ENCODE results near the gene SGMS1. TPM values are rescaled to one million over a fixed set of nuclear protein-coding genes. Genes with fewer than 3 reads are reported as not detected.
A peak's percentile ranks its signal among the peaks of the same experiment; 100 is the strongest.

The SGMS1 gene
- total RNA-seq, 1 donor from 2014 or later: 54.7 TPM

DNA sequence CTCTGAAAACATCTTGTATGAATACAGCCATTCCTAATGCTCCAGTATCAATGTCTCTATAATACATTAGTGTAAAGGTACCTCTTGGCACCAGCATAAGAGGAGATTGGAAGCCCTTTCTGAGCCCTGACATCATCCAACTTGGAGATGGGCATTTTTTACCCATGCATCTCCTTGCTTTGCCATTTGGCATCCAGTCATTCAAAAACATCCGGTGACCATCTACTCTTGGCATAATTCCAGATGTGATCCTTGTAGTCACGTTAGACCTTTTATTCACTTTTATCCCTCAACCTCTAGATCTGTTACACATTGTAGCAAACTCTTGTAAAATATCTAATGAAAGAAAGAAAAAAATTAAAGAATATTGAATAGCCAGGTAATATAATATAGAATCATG is 17.9 kb upstream of the SGMS1 start:
- no peak for DNase-seq (ENCODE audit: low spot score)
- ATAC-seq: no peak
- intact Hi-C loops (cut with DNase I): no loop called here

DNA sequence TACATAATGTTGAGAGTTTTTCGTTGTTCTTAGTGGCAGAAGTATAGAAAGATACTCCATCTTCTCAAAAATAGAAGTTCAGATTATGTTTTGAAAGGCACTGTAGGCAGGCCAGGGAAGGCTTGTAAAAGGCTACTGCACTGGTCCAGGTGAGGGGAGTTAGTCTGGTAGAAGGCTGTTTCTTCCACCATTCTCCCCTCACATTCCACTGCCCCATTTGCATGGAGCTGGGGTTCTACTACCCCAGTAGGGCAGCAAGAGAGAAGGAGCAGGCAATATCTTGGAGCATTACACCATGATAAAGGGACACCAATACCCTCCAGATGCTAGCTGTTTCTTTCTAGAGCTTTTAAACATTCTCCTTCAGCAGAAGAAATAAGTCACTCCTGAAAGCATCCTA is 16.5 kb upstream of the SGMS1 start:
- ATAC-seq: no peak
- no peak for DNase-seq (ENCODE audit: low spot score)
- intact Hi-C loops (cut with DNase I): no loop called here

DNA sequence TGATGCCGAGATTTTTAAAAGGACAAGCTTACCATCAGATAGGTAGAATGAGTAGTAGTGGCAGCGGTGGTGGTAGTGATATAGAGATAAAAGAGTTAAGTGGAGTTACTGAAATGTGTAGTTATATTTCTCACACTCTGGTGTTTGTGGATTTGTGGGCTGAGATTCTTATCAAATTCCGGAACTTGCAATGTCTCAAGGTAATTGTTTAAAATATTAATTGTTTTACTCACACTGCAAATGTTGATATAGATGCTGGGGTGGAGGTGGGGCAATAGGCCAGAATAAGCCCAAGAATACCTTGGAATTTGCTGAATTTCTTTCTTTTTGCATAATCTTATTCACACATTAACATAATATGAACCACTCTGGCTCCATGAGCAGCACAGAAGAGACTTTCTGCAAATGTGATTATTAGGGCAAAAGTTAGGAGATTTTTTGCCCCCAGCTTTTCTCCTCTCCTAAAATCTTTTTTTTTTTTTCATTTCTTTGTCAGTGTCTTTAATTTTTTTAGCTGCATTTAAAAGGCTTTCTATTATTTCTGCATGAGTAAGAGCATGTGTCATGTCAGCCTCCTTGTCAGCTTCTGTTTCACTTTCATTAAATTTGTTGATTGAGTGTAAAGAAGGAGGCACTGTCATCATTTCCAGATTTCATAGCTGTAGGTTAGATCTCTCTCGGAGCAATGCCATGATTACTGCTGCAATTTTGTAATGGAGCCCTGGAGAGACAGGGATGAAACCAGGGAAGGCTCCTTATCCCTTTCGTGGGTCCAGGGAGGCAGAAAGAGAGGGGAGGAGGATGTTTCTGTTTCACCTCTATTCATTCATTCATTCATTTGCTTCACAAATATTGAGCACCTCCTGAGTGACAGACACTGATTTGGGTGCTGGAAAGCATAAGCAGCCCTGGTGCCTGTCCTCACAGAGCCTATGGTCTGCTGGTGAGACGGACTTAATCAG is 13.1 kb upstream of the SGMS1 start:
- no peak for ATAC-seq
- no peak for DNase-seq (ENCODE audit: low spot score)
- intact Hi-C loops (cut with DNase I): no loop called here

DNA sequence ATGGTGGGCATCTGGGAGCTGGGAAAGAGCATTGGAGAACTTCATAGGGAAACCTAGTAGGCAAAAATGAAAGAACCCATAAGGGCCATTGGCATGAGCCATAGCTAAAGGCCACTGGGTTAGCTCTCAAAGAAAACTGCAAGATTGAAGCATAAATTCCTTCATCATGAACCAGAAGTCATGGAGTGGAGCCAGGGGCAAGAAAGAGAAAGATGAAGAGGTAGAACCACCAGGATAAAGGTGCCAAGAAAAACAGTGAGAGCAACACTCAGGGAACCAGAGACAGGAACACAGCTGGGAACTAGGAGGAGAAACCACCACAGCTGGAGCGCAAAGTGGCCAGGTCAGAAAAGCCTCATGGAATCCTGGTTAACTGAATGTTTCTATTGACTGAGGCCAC is 11.5 kb upstream of the SGMS1 start:
- intact Hi-C loops (cut with DNase I): no loop called here
- DNase-seq (ENCODE audit: low spot score): no peak
- ATAC-seq: peak; percentile 85

DNA sequence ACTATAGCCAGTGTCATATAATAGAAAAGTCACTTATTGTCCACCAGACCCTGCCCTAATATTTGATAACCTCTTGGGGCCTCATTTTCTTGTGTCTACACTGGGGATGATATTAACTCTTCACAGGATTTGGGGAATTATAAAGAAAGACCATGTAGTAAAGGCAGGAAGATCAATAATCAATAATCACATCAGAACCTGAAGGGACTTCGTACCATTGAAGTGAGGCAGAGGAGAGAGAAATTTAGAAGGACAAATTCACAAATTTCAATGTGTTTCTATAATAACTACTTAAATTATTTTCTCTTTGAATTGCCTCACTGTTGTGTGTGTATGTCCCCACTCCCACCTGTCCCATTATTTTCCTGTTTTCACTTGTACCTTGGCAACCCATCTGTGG is 10.7 kb upstream of the SGMS1 start:
- DNase-seq (ENCODE audit: low spot score): no peak
- no peak for ATAC-seq
- intact Hi-C loops (cut with DNase I): no loop called here

DNA sequence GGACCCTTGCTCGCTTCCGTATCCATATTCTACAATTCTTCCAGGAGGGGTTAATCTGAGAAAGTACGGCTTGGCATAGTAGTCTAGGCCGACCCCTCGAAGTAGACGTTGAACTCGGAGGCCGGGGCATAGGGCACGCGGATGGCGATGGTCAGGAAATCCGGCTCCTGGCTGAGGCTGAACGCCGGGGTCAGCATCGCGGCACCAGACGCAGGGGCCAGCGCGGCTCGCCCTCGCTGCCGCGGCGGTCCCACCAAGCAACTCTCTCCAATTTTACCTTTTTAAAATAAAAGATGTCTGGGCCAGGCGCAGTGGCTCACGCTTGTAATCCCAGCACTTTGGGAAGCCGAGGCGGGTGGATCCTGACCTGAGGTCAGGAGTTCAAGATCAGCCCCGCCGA is 7.3 kb upstream of the SGMS1 start:
- no peak for ATAC-seq
- intact Hi-C loops (cut with DNase I): no loop called here
- no peak for DNase-seq (ENCODE audit: low spot score)

DNA sequence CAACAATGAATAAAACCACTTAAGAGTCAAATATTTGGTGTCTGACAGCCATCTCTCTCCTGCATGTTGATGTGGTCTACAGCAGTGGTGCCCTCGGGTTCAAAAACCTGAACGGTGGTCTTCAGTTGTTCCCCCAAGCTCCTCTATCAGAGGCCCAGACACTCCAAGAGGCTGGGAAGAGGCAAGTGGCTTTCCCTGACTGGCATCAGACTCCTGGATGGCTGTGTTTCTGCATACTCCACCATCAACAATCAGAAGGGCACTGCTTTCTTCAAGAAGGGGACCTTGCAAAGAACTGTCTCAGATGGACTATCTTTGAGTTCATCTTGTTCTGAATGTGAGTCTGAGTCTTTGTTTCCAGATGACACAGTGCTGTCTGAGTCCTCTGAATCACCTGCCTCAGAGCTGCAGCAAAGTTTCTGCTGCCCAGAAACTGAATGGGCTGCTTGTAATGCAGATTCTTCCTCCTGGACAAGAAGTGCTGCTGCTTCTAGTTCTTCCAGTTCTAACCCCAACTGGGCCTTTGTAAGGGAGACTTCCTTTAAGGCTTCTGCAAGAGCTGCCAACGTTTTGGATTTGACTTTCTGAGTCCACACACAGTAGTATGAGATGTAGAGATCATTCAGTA is 5.9 kb upstream of the SGMS1 start:
- DNase-seq (ENCODE audit: low spot score) (no peak), ATAC-seq (no peak)
- intact Hi-C loops (cut with DNase I): no loop called here

DNA sequence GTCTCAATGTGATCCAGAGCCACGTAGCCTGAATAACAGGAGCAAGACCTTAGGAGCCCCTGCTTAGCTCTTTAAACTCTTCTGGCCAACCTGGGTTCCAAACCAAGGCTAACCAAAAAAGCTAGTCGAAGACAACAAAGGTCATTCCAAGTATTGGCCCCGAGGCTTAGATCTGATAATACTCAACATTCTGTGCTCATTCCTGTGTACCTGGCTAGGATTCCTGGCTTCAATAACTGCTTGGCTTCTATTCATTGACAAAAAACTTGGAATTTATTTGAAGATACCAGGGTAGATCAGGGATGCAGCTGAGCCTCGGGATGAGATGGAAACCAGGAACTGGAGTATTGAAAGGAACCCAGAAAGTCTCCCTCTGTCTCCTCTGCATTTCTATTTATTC is 4.1 kb upstream of the SGMS1 start:
- intact Hi-C loops (cut with DNase I): no loop called here
- no peak for DNase-seq (ENCODE audit: low spot score)
- no peak for ATAC-seq

DNA sequence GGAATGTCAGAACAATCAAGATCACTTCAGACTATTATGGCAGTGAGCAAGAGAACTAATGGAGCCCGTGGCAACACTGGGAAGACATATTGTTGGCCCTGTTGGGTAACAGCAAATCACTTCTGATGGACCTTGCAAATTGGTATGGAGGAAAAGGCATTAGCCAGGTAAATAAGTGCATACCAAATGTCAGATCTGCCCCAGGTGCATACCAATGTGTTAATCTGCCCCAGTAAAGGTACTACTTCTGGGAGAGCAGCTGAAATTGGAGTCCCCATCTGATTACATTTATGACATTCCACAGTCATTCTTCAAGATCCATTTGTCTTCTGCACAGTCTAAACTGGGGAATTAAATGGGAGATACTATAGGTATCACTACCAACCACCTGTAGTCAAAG is 3.7 kb upstream of the SGMS1 start:
- ATAC-seq (no peak), DNase-seq (ENCODE audit: low spot score) (no peak)
- intact Hi-C loops (cut with DNase I): no loop called here

DNA sequence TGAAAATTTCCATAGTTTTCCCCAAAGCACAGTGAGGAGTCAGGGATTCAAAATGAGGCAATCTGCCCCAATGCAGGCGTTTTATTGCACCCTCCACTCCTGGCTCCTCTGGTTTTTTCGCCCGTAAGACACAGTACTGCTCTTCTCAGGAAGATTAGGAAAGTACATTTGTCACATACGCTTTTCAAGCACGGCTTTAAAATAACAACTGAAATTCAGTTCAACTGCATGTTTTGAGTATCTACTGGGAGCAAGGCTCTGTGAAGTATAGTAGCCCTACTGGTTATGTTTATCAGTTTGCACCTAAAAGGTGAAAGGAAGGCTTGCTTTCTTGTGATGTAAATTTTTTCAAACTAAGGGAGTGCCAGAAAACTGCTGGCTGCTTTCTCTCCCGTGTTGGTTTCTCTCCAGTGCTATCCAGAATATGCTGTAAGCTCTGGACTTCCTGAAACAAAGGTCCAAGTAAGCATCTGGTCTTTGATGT is 1.9 kb upstream of the SGMS1 start:
- ATAC-seq: no peak
- intact Hi-C loops (cut with DNase I): no loop called here
- DNase-seq (ENCODE audit: low spot score): no peak

DNA sequence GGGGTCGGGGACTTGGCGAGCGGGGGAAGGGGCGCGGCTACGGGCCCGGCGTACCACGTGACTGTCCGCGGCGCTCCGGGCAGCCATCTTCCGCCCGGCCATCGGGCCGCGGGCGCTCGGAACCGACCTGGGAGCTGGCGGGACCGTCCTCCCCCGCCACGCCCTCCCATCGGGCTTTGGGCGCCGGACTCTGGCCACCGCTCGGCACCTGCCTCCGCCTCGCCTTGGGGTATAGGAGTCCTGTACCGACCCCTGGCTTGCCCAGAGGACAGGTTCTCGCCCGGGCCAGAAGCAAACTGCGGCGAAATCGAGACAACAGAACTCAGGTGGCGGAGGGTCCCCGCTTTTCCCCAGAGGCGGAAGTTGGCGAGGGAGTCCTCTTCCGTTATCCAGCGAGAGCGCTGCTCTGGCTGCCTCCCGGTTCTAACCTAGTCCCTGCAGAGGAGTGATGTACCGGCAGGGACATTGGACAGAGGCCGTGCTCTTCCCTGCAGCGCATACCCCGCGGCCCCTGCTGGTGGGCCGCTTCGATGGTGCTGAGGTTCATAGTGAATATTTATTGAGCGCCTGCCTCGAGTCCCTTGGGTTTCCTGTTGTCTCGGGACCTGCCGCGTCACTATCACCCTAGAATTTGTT is 1.2 kb upstream of the SGMS1 start:
- intact Hi-C loops (cut with DNase I): no loop called here
- DNase-seq (ENCODE audit: low spot score) (no peak), ATAC-seq (peak; percentile 70)

DNA sequence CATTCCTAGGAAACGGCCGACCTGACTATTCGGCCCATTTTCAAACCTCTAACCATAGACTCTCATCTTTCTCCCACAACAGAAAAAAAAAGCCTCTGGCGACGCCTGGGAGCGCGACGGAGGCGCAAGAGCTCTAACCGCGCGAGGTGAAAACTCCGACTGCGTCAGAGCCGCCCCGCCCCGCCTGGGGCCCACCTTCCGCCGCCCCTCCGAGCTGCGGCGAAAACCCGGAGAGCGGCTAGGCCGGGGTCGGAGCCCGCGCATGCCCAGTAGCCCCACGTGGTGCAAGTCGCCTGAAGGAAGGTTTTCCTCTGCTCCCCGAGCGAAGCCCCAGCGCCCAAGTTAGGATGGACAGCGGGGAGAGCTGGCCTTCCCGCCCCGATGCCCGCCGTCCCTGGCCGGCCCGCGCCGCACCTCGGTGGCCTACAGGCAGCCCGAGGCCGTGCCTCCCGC is 683 bp upstream of the SGMS1 start:
- peak; percentile 89 for ATAC-seq
- intact Hi-C loops (cut with DNase I): no loop called here

DNA sequence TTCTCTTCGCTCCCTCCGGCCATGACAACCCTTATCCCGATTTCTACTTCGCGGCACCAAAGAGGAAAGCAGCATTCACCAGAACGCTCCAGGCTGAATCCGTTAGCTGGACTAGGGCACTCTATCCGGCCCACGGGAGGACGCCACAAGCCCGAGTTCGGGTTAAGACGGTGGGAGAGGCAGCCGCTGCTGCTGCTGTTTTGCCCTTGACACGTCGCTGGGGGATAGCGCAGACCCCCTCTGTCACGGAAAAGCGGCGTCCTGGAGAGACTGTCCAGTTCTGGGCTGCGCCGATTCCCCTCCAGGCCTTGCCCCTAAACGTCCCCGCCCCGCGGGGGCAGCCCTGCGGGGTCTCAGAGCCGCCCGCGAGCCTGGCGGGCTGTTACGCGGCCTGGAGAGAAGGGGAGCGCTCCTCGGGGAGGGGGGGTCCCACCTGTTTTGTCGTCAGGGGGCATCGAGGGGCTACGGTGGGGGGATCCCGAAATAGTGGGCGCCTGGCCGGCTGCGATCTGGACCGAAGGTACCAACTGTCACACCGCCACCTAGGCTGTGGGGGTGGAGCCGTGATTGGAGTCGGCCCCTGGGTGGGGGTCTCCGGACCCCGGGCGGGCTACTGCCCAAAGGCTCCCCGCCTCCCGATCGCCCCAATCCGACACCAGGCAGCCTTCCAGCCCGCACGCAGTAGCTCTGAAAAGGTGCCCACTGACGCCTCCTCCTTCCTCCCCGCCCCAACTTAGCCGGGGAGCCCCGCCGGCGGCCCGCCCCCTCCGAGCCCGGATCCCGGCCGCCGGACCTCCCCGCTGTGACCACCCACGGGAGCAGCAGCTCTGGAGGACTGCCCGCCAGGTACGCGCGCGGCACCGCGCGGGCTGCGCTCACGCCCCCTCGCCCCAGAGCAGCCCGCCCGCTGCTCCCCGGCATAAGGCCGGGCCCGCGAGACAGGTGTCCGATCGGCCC is 772 bp downstream of the SGMS1 start:
- intact Hi-C loops (cut with DNase I): no loop called here
- ATAC-seq: peak; percentile 18
- DNase-seq (ENCODE audit: low spot score): peak; percentile 81

More for the DNA sequence above, 683 bp upstream of the SGMS1 start:
- DNase-seq (ENCODE audit: low spot score): peak; percentile 99

DNA sequence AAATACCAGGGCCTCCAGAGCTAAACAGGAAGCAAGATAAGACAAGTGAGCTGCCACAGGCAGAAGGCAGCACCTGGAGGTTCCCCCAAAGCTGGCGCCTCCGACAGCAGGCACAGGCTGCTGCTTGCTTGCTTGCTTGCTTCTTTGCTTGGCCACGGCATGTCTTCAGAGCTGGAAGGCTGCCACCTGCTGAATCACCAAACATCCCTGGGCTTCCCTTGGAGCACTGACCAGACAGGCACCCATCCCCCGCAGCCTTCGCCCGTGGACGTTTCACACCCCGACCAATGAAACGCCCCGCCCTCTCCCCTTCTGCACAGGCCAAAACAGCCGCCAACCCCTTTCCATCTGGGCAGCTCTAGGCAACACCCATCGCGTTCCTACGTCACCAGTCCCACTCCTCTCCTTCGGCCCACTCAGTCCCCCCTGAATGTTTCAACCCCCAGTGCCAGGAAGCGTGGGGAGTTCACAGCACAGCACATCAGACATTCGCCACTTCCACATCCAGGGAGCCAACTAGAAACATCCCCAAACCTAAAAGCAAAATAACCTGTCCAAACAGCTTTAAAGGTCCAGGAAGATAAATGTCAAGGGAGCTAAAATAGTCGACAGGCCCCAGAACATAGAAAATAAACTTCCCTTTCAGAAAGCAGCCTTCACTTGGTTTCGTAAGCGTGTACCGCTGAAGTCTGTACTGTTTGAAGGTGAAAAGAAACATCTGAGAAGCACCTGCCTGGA is 1.6 kb downstream of the SGMS1 start:
- intact Hi-C loops (cut with DNase I): no loop called here
- ATAC-seq: peak; percentile 85
- peak; percentile 98 for DNase-seq (ENCODE audit: low spot score)

DNA sequence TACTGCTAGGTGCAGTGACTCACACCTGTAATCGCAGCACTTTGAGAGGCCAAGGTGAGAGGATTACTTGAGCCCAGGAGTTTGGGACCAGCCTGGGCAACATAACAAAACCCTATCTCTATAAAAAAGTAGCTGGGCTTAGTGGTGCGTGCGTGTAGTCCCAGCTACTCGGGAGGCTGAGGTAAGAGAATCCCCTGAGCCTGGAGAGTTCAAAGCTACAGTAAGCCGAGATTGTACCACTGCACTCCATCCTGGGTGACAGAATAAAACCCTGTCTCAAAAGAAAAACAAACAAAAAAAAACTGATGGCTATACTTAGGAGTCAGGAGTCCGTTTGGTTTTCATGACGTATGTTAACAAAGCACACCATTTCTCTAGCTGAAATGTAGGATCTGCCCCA is 2.9 kb downstream of the SGMS1 start:
- DNase-seq (ENCODE audit: low spot score) (no peak), ATAC-seq (no peak)
- intact Hi-C loops (cut with DNase I): no loop called here

DNA sequence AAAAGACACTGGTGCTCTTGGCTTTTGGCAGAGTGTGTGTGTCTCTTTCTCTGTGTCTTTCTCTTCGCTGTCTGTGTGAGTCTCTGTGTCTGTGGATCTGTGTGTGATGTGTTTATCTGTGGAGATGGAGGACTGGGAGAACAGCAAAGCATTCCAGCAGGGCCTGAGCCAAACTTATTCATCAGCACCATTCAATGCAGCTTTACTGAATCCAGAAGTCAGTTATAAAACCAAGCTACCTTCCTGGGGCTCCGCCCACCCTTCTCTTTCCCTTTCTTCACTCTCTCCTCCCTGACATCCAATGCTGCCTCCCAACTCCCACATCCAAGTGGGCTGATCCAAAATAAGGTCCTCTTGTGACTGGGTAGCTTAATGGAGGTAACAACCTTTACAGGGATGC is 3.9 kb downstream of the SGMS1 start:
- ATAC-seq: no peak
- intact Hi-C loops (cut with DNase I): no loop called here
- DNase-seq (ENCODE audit: low spot score): no peak

DNA sequence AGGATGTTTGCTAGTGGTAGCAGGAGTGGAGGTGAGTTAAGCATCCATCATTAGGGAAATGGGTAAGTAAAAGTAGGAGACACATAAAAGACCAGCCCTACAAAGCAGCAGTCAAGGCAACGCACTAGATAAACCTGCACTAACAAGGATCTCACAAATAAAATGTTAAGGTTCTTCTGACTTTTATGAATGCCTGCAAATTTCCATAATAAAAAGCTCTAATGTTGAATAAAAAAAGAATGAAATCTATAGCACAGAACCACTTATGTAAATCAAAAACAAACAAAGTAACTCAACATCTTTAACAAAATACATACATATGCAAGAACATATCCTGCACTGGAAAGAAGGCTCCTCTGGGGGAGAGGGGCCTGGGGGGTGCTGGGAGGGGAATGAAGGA is 4.6 kb downstream of the SGMS1 start:
- no peak for ATAC-seq
- intact Hi-C loops (cut with DNase I): no loop called here
- DNase-seq (ENCODE audit: low spot score): no peak

DNA sequence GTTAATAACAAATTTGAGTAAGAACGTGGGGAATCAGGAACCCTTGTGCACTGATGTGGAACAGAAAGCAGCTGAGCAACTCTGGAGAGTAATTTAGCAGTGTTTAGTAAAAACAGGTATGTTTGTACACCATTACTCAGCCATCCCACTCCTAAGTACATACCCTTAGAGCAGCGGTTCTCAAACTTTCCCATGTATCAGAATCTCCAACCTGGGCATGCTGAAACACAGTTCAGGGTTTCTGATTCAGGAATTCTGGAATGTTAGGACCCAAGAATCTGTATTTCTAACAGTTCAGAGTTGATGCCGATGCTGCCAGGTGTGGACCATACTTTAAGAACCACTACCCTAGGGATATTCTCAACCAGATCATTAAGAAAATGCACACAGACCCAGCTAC is 5.1 kb downstream of the SGMS1 start:
- ATAC-seq (no peak), DNase-seq (ENCODE audit: low spot score) (no peak)
- intact Hi-C loops (cut with DNase I): no loop called here

All from sciatic nerve (tissue), 2 donors.